ENCODE measurements around the gene PGBD2.
"Not testable (repeated sequence)": the region's sequence is repeated elsewhere in the genome, so short reads cannot be mapped to it uniquely, and the experiment has no call there.

Gene PGBD2

DNA sequence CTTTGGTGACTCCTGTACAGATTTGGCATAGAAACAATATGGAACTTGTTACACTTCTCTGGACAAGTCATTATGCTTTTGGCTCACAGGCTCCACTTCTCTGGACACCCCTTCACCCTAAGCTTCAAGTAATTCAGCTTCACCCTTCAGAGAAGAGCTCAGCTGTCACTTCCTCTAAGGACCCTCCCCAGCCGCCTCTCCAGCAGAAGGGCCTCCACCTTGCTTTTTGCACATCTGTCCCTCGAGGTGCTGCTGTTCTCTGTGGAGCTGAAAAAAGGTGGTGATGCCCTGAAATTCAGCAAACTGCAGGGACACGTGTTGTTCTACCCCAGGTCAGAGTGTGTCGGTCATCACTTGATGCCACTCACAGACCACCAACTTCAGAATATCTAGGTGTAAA lies 19.8 kb downstream of the PGBD2 start:
- DNase-seq (ENCODE audit: low spot score), result not testable (repeated sequence)

DNA sequence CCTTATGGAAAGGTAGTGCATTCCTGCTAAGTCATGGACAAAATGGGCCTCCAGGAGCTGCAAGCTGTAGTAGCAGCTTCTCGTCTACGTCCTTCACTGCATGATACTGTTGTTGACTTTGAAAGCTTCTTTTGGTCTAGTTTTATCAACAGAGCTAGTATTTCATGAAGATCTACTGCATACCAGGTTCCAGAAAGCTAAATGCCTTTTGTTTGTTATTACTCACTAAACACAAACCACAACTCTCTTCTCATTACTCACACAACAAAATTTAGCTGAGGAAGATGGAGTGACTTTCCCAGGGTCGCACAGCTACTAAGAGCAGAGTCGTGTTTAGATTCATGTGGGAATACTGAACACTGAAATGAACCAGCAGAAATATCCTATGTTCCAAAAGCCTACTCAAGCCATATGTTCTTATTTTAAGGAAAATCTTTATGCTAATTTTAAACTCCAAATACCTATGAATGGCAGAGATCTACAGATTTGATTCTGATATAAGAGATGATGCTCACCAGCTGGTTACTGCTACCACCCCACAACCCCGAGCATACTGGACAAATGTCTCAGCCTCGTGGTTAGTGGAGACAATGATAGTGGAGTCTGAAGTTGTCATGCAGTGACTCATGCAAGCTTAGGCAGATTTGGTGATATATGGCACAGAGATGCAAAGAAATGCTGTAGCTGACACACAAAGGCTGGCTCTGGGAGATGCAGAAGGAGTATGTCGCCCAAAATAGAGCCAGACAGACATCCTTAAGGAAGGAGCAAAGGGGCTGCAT lies 20.6 kb downstream of the PGBD2 start:
- DNase-seq (ENCODE audit: low spot score), result no peak

DNA sequence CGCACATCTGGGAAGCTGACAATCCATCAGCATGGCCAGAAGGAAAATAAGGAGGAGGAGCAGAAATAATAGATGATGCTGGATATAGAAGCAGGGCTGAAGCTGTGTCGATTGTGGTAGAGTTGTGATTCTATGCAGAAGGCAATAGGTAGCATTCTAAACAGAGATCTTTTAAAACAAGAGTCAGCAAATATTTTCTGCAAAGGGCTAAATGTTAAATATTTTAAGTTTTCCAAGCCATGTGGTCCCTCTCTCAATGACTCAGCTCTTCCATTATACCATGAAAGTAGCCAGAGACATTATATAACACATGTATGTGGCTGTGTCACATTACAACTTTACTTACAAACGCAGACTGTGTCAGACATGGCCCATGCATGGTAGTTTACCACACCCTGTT lies 21.2 kb downstream of the PGBD2 start:
- DNase-seq (ENCODE audit: low spot score), result not testable (repeated sequence)

- not testable (repeated sequence) for DNase-seq (ENCODE audit: low spot score)
These were observed 22.1 kb downstream of the PGBD2 start for GRCh38 chr1:248928122-248928521.

- not testable (repeated sequence) for DNase-seq (ENCODE audit: low spot score)
These were observed 24.0 kb downstream of the PGBD2 start for GRCh38 chr1:248930037-248930436.

GRCh38 chr1:248938173-248938809 lies 32.3 kb downstream of the PGBD2 start:
- not testable (repeated sequence) for DNase-seq (ENCODE audit: low spot score)

GRCh38 chr1:248944134-248944999 lies 38.3 kb downstream of the PGBD2 start:
- DNase-seq (ENCODE audit: low spot score), result not testable (repeated sequence)

DNA sequence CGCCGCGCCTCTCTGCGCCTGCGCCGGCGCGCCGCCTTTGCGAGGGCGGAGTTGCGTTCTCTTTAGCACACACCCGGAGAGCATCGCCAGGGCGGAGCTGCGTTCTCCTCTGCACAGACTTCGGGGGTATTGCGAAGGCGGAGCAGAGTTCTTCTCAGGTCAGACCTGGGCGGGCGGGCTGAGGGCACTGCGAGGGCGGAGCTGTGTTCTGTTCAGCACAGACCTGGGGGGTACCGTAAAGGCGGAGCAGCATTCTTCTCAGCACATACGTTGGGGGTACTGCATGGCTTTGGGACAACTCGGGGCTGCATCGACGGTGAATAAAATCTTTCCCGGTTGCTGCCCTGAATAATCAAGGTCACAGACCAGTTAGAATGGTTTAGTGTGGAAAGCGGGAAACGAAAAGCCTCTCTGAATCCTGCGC lies 39.0 kb downstream of the PGBD2 start:
- not testable (repeated sequence) for DNase-seq (ENCODE audit: low spot score)

GRCh38 chr1:248945453-248945852 lies 39.4 kb downstream of the PGBD2 start:
- DNase-seq (ENCODE audit: low spot score), result not testable (repeated sequence)

DNA sequence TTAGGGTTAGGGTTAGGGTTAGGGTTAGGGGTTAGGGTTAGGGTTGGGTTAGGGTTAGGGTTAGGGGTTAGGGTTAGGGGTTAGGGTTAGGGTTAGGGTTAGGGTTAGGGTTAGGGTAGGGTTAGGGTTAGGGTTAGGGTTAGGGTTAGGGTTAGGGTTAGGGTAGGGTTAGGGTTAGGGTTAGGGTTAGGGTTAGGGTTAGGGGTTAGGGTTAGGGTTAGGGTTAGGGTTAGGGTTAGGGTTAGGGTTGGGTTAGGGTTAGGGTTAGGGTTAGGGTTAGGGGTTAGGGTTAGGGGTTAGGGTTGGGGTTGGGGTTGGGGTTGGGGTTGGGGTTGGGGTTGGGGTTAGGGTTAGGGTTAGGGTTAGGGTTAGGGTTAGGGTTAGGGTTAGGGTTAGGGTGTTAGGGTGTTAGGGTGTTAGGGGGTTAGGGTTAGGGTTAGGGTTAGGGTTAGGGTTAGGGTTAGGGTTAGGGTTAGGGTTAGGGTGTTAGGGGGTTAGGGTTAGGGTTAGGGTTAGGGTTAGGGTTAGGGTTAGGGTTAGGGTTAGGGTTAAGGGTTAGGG lies 39.9 kb downstream of the PGBD2 start:
- not testable (repeated sequence) for DNase-seq (ENCODE audit: low spot score)
